GM23338 (cell line): ENCODE measurements around the gene INPP5A. TPM values are rescaled to one million over a fixed set of nuclear protein-coding genes. Genes with fewer than 3 reads are reported as not detected.

Experiments
- ATAC-seq: fragments of 200-7000 bp; cut with Tn5 transposase; 3 replicates; pipeline ENCODE4 v1.9.1; 2020
- DNase-seq: peaks from one replicate; pipeline ENCODE4 v3.0.0-alpha.2; 2015; ENCODE audit warnings: low spot score
- H2AFZ ChIP-seq: fragments of 200-600 bp; sonication (generic); 2 replicates; pipeline ENCODE4 v1.8.0; 2016; ENCODE audit warnings: antibody characterized with exemption, mild to moderate bottlenecking, moderate library complexity
- H3F3A ChIP-seq: fragments of 200-600 bp; sonication (generic); replicated peaks from 2 replicates; pipeline ENCODE4 v1.8.0; 2017; ENCODE audit warnings: antibody characterized with exemption, mixed run types, low read depth
- H3K27ac ChIP-seq: fragments of 200-600 bp; sonication (generic); 2 replicates; pipeline ENCODE4 v1.6.1; 2016; ENCODE audit warnings: low read depth
- H3K27me3 ChIP-seq: fragments of 200-600 bp; sonication (generic); 2 replicates; pipeline ENCODE4 v1.8.0; 2016; ENCODE audit warnings: mild to moderate bottlenecking, mixed run types, moderate library complexity; ENCODE audit not compliant: insufficient read depth
- H3K36me3 ChIP-seq: fragments of 200-600 bp; sonication (generic); 2 replicates; pipeline ENCODE4 v1.8.0; 2016; ENCODE audit warnings: mild to moderate bottlenecking; ENCODE audit not compliant: insufficient read depth
- H3K4me1 ChIP-seq: fragments of 200-600 bp; sonication (generic); 2 replicates; pipeline ENCODE4 v1.8.0; 2016; ENCODE audit warnings: mild to moderate bottlenecking, moderate library complexity; ENCODE audit not compliant: insufficient read depth
- H3K4me2 ChIP-seq: fragments of 200-600 bp; sonication (generic); 2 replicates; pipeline ENCODE4 v1.7.1; 2017; ENCODE audit warnings: mixed run types
- H3K4me3 ChIP-seq: fragments of 200-600 bp; sonication (generic); 2 replicates; pipeline ENCODE4 v1.6.1; 2016; ENCODE audit warnings: mixed run types
- H3K79me2 ChIP-seq: fragments of 200-600 bp; sonication (generic); replicated peaks from 2 replicates; pipeline ENCODE4 v1.8.0; 2017; ENCODE audit warnings: mild to moderate bottlenecking; ENCODE audit not compliant: insufficient read depth
- H3K9me2 ChIP-seq: fragments of 200-600 bp; sonication (generic); 2 replicates; pipeline ENCODE4 v1.8.0; 2017; ENCODE audit not compliant: insufficient read depth
- H4K20me1 ChIP-seq: fragments of 200-600 bp; sonication (generic); replicated peaks from 2 replicates; pipeline ENCODE4 v1.8.0; 2017; ENCODE audit warnings: mild to moderate bottlenecking; ENCODE audit not compliant: insufficient read depth
- H3K27ac Mint-ChIP-seq: 2 replicates; pipeline ENCODE4 v1.8.0; 2020; ENCODE audit warnings: inconsistent platforms, mild to moderate bottlenecking, moderate library complexity, mixed read lengths
- H3K27me3 Mint-ChIP-seq: 3 replicates; pipeline ENCODE4 v1.8.0; 2022; ENCODE audit warnings: low read depth, mild to moderate bottlenecking, moderate library complexity, mixed read lengths, inconsistent platforms; ENCODE audit not compliant: insufficient read depth, poor library complexity
- H3K36me3 Mint-ChIP-seq: 3 replicates; pipeline ENCODE4 v1.8.0; 2021; ENCODE audit warnings: low read depth, mild to moderate bottlenecking, inconsistent platforms, moderate library complexity, mixed read lengths
- H3K4me1 Mint-ChIP-seq: 3 replicates; pipeline ENCODE4 v1.8.0; 2020; ENCODE audit warnings: mild to moderate bottlenecking, inconsistent platforms, mixed read lengths
- H3K4me3 Mint-ChIP-seq: 3 replicates; pipeline ENCODE4 v1.8.0; 2021; ENCODE audit warnings: moderate library complexity, mild to moderate bottlenecking, inconsistent platforms, mixed read lengths
- H3K9me3 Mint-ChIP-seq: 3 replicates; pipeline ENCODE4 v1.8.0; 2020; ENCODE audit warnings: moderate library complexity, mild to moderate bottlenecking, inconsistent platforms, mixed read lengths
- CREB1 ChIP-seq: fragments of 250-450 bp; sonication (Bioruptor Pico); IDR thresholded peaks from 2 replicates; pipeline ENCODE4 v1.5.0; 2020; ENCODE audit warnings: low read depth, mild to moderate bottlenecking, moderate library complexity
- CTCF ChIP-seq, 2 experiments: fragments of 200-600 bp in 1 of 2; sonication (generic) in 1 of 2; conservative IDR thresholded peaks; 2 replicates each; pipeline versions ENCODE4 v1.5.1 to v1.6.1; 2016 to 2017; ENCODE audit warnings: antibody characterized with exemption in 2 of 2, low read depth in 2 of 2, mild to moderate bottlenecking in 2 of 2, moderate library complexity in 1 of 2
- ETS1 ChIP-seq: IDR thresholded peaks from 2 replicates; pipeline ENCODE4 v1.6.1; 2016; ENCODE audit warnings: antibody characterized with exemption
- EZH2 ChIP-seq: fragments of 200-600 bp; sonication (generic); IDR thresholded peaks from one replicate; pipeline ENCODE4 v1.8.0; 2017; ENCODE audit warnings: antibody characterized with exemption, mild to moderate bottlenecking, low read depth; ENCODE audit not compliant: unreplicated experiment
- JUNB ChIP-seq: IDR thresholded peaks from one replicate; pipeline ENCODE4 v1.6.1; 2016; ENCODE audit warnings: antibody characterized with exemption; ENCODE audit not compliant: unreplicated experiment
- NANOG ChIP-seq: IDR thresholded peaks from 2 replicates; pipeline ENCODE4 v1.6.1; 2016; ENCODE audit warnings: antibody characterized with exemption, borderline replicate concordance
- REST ChIP-seq: IDR thresholded peaks from one replicate; pipeline ENCODE4 v1.6.1; 2018; ENCODE audit warnings: antibody characterized with exemption; ENCODE audit not compliant: unreplicated experiment
- STAT1 ChIP-seq: IDR thresholded peaks from one replicate; pipeline ENCODE4 v1.6.1; 2016; ENCODE audit warnings: antibody characterized with exemption; ENCODE audit not compliant: unreplicated experiment
- ZNF114 ChIP-seq: fragments of 250-450 bp; sonication (Bioruptor Pico); IDR thresholded peaks from 2 replicates; pipeline ENCODE4 v1.5.0; 2020; ENCODE audit warnings: mild to moderate bottlenecking, moderate library complexity
- ZNF462 ChIP-seq: fragments of 250-450 bp; sonication (Bioruptor Pico); IDR thresholded peaks from 2 replicates; pipeline ENCODE4 v1.5.0; 2020; ENCODE audit warnings: mild to moderate bottlenecking, moderate library complexity
- polyA plus RNA-seq: library from polyadenylated mRNA; unstranded; fragments of >200 nt; fragmentation: Nextera tagmentation; extraction: Ambion mirVana; gene quantifications from 2 replicates; pipeline ENCODE4 v1.2.1, GENCODE V29; 2016
- total RNA-seq: library from RNA; depleted of rRNA; stranded (reverse); fragments of >200 nt; shearing (Covaris generic); gene quantifications from 2 replicates; pipeline ENCODE4 v1.2.3, GENCODE V29; 2014

INPP5A gene
- total and polyA plus RNA-seq, 2 experiments from 2014 or later: 5.9 to 40.6 TPM

- TF ChIP-seq EZH2 (no peak), ZNF462 (CRISPR knock-in tag) (no peak)
Observed at GRCh38 chr10:132641966-132642731, 104.6 kb downstream of the INPP5A start (continued).

- Histone ChIP-seq H3K27me3 (no peaks in the 10 kb centered on the region), H3K79me2 (peaks cover 18% of the 10 kb centered on the region), H3K4me1 (no peaks in the 10 kb centered on the region), H3K4me2 (no peak overlapping the region), H3K27ac (no peak overlapping the region), H3K9me2 (no peaks in the 10 kb centered on the region), H3K4me3 (no peak overlapping the region), H3F3A (no peaks in the 10 kb centered on the region), H2AFZ (no peak overlapping the region), H3K36me3 (no peaks in the 10 kb centered on the region), H4K20me1 (peaks cover 6% of the 10 kb centered on the region)
- Mint-ChIP-seq H3K27me3 (peaks cover 5% of the 10 kb centered on the region), H3K9me3 (peaks cover 6% of the 10 kb centered on the region), H3K4me3 (no peak overlapping the region), H3K36me3 (no peaks in the 10 kb centered on the region), H3K27ac (no peak overlapping the region), H3K4me1 (peaks cover 1% of the 10 kb centered on the region; the same call in 2 of the 3 replicates)
- ATAC-seq (no peak), DNase-seq (no peak)
- TF ChIP-seq ZNF114 (CRISPR knock-in tag) (no peak), NANOG (no peak), CREB1 (CRISPR knock-in tag) (no peak), REST (no peak), STAT1 (no peak), CTCF (conservative IDR thresholded peaks at IDR 0.05; ENCODE audit: low read depth in 2 of 2) (no peak), ETS1 (no peak), JUNB (no peak)
Observed at GRCh38 chr10:132642732-132643008, 105.1 kb downstream of the INPP5A start.
